Transverse colon (tissue), 4 donors: Measurements from ENCODE around the gene SEC14L6.

Experiments
- EP300 ChIP-seq: sonication (generic); formaldehyde crosslinking; IDR thresholded peaks from one replicate; pipeline ENCODE4 v1.6.1; 2017; ENCODE audit warnings: antibody characterized with exemption, low read depth
- POLR2A ChIP-seq: fragments of 450-650 bp; IDR thresholded peaks from one replicate; pipeline ENCODE4 v1.6.1; 2016; ENCODE audit warnings: antibody characterized with exemption, mild to moderate bottlenecking, moderate library complexity
- POLR2AphosphoS5 ChIP-seq, 3 donors: sonication (generic); formaldehyde crosslinking; IDR thresholded peaks; one replicate each; pipeline ENCODE4 v1.6.1; 2016; ENCODE audit warnings: antibody characterized with exemption in 3 of 3
- TF ChIP-seq, protein P1 (sequence below), 5 experiments: fragments of 200-600 bp in 3 of 5; fragments of 450-650 bp in 2 of 5; sonication (generic) in 3 of 5; IDR thresholded peaks; 1 replicate in 2 of 5; 2 replicates in 3 of 5; pipeline ENCODE4 v1.5.1; 2016 to 2017; ENCODE audit warnings: antibody characterized with exemption in 5 of 5, inconsistent platforms in 3 of 5, mild to moderate bottlenecking in 2 of 5, moderate library complexity in 1 of 5

DNA sequence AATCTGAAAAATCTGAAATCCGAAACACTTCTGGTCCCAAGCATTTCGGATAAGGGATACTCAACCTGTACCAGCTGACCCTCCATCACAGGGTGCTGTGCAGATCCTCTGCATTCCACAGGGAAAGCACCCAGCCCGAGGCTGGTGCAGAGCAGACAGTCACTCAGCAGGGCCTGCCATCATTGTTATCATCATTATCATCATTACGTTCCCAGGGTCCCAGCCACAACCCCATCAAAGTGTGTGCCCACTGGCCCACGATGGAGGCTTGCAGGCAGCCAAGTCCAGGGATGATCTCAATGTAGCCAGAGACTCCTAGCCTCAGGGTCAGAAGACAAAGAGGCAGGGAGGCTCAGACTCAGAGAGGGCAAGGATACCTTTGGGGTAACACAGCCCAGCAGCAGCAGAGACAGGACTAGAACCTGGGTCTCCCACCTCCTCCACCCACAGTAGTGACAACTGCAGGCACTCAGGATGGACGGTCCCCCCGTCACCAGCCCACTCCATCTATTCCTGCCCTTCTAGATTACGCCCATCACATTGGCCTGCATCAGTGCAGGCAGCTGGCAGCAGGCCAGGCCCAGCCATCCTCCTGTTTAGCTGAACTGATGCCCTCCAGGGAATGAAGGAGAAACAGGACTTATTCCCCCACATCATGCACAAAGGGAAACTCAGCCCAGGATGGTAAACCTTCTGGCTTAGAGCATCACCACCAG lies 17.7 kb upstream of the SEC14L6 start:
- TF ChIP-seq, protein P1, sequence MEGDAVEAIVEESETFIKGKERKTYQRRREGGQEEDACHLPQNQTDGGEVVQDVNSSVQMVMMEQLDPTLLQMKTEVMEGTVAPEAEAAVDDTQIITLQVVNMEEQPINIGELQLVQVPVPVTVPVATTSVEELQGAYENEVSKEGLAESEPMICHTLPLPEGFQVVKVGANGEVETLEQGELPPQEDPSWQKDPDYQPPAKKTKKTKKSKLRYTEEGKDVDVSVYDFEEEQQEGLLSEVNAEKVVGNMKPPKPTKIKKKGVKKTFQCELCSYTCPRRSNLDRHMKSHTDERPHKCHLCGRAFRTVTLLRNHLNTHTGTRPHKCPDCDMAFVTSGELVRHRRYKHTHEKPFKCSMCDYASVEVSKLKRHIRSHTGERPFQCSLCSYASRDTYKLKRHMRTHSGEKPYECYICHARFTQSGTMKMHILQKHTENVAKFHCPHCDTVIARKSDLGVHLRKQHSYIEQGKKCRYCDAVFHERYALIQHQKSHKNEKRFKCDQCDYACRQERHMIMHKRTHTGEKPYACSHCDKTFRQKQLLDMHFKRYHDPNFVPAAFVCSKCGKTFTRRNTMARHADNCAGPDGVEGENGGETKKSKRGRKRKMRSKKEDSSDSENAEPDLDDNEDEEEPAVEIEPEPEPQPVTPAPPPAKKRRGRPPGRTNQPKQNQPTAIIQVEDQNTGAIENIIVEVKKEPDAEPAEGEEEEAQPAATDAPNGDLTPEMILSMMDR (IDR thresholded peaks at IDR 0.05) = no peak
- TF ChIP-seq POLR2AphosphoS5 (IDR thresholded peaks at IDR 0.05) (no peak), EP300 (no peak), POLR2A (no peak)
